GM21367 (cell line): Measurements from ENCODE around the gene ISCU.

Source experiments
- ATAC-seq: cut with Tn5 transposase; IDR thresholded peaks from one replicate; pipeline ENCODE4 v1.9.1; 2021; ENCODE audit not compliant: unreplicated experiment

ISCU gene

DNA sequence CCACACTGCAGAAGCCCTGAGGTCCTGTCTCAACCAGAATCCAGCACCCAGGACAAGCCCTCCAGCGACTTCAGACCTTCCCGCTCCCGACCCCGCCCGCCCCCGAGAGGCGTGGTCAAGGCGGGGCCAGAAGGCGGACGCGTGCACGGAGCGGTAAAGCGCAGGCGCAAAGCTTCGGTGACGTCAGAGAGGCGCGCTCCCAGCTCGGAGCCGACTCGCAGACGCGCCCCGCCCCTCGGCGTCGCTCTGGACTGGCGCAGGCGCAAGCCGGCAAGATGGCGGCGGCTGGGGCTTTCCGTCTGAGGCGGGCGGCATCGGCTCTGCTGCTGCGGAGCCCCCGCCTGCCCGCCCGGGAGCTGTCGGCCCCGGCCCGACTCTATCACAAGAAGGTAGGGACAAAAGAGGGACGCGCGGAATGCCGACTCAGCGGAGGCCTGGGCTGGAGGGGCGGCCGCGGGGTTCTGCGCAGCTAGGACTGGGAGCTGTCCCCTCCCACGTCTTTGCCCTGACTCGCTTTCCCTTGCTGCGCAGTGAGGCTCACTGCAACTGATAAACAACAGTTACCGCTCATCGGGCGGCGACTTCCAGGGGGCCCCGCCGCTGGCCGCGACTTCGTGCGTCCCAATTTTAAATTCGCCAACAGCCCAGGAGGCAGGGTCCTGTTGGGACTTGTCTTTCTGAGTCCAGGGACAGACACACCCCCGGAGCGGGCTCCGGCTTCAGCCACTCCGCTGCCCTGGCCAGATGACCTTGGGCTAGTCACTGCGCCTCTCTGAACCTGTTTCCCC is at the start of gene ISCU:
TSS of gene ISCU (plus strand) at position 249 of the 788 bp plus-strand sequence. CDS start at position 276, 27 bp downstream.
- ATAC-seq = peak; percentile 41

DNA sequence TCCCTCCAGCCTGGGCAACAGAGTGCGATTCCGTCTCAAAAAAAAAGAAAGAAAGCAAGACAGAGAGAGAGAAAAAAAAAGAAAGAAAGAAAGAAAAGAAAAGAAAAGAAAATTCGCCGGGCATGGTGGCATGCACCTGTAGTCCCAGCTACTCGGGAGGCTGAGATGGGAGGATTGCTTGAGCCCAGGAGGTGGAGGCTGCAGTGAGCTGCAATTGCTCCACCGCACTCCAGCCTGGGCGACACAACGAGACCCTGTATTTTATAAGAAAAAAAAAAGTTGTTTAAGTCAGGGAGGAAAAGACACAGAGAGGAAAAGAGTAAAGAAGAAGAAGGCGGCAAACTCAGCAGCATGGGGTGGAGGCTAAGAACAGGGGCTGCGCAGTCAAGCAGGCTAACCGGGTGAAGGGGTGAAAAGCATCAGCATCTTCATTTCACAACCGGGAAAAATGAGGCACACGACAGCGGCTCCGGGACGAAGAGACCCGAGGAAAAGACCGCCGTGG is 47.9 kb upstream of the ISCU start:
- ATAC-seq = no peak

DNA sequence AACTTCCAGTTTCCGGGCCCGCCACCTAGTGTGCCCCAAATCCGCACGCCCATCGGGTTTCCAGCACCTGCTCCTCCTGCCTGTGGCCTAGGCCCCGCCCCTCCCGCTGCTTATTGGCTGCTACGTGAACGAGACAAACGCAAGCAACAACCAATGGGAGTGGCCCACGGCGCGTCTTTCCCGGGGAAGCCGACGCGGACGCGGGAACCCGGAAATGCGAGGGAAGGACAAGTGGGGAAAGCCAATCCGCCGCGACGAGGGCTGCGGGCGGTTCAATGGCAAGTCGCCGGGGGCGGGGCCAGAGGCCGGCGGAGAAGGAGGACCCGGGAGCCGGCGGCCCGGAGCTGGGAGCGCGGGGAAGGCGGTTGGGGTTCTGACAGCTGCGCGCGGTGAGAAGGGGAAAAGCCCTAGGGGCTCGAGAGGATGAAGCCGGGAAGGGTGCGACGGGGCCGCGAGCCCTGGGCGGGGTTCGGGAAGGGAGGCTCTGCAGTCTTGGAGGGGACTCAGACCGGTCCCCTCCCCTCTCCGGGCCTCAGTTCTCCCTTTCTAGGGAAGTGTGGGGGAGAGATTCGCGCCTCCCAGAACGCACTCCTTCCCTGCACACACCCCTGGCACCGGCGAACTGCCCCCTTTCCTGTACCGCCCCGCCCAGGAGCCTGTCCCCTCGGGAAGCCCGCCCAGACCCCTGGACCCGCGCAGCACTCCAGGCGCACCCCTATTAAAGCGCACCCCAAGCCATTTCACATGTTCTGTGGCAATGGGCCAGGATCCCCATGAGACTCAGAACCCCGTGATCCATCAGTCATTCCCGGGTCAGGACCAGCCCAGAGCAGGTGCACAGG is 47.2 kb upstream of the ISCU start, which contains the start of gene FICD:
TSS of gene FICD (plus strand) at position 305 of the 842 bp plus-strand sequence. CDS start 1,696 bp downstream, outside the sequence.
- peak; percentile 73 for ATAC-seq

DNA sequence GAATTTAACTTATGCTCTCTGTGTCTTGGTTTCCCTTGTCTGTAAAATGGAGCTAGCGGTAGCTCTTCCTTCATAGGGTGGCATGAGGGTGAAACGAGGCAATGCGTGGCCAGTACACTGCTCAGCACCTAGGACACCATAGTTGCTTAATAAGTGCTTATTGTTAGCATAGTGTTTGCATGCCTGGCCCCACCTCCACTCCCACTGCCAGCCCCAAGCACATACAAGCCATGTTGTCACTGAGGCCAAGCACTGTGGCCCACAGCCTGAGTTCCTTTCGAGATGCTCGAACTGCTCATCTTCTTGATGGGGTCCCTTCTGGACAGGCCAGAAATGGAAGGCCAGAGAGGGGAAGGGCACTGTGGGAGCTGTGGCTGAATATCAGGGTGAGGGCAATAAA is 46.5 kb upstream of the ISCU start:
- ATAC-seq = no peak

DNA sequence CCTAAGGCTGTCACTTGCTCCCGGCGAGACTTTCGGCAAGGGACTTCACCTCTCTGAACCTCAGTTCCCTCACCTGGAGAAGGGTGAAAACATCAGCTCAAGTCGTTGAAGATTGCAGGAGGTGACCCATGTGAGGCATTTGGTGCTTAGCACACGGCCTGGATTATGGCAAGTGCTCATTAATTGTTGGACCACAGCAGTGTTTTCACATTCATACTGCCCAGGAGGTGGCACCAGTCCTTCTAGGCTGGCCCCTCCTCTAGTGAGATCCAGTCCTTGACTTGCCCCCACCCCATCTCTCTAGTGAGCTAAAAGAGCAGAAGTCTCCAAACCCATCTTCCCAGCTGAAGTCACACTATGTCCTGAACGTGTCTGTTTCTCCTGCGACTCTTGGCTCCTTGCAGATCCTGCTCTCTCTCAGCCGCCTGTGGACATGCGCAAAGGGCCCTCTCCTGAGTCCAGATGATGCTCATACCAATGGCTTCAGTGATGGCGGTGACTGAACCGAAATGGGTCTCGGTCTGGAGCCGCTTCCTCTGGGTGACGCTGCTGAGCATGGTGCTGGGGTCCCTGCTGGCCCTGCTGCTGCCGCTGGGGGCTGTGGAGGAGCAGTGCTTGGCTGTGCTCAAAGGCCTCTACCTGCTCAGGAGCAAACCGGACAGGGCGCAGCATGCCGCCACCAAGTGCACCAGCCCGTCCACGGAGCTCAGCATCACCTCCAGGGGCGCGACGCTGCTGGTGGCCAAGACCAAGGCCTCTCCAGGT is 45.7 kb upstream of the ISCU start:
- no peak for ATAC-seq

DNA sequence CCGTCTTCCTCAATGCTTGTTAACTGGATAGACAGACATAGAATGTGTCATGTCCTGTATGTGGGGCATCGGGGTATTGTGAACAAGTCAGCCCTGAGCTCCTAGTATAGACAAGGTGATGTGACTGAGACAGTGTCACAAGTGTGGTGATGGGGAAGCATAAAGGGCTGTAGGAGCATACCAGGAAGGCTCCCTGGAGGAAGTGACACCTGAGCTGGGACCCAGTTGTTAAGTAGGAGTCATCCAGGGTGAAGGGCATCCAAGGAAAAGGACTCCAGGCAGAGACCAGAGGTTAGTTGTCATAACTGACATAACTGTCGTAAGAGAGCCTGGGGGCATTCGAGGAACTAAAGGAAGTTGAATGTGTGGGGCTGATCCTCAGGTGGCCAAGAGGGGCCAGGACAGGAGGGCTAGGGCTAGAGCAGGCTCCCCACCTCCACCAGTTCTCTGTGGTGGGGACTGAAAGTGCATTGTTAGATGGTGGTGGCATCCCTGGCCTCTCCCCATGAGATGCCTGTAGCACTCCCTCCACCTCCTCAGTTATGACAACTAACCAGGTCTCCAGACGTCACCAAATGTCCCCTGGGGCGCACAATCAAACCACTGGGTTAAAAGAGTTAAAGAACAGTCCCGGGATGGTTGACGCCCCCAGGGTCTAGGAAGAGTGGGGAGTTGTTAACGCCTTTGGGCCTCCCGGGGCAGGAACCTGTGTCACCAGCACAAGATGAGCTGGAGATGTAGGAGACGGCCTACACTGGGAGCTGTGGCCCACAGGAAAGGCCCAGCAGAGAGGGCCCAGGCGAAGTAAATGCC is 44.9 kb upstream of the ISCU start:
- ATAC-seq = no peak

DNA sequence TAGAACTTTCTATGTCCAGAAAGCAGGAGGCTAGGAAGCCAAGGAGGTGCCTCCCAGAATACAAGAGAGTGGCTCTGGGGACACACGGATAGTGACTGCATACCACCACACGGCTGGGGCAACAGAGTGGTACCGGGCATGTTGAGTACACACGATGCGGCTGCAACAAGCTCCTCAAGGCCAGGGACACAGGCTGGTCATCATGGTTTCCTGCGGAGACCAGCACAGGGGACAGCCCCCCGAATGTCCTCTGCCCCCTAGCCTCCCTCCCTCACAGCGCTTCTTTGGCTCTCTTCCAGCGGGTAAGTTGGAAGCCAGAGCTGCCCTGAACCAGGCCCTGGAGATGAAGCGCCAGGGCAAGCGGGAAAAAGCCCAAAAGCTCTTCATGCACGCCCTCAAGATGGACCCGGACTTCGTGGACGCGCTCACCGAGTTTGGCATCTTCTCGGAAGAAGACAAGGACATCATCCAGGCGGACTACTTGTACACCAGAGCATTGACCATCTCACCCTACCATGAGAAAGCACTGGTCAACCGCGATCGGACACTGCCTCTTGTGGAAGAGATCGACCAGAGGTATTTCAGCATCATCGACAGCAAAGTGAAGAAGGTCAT is 44.2 kb upstream of the ISCU start:
- no peak for ATAC-seq

DNA sequence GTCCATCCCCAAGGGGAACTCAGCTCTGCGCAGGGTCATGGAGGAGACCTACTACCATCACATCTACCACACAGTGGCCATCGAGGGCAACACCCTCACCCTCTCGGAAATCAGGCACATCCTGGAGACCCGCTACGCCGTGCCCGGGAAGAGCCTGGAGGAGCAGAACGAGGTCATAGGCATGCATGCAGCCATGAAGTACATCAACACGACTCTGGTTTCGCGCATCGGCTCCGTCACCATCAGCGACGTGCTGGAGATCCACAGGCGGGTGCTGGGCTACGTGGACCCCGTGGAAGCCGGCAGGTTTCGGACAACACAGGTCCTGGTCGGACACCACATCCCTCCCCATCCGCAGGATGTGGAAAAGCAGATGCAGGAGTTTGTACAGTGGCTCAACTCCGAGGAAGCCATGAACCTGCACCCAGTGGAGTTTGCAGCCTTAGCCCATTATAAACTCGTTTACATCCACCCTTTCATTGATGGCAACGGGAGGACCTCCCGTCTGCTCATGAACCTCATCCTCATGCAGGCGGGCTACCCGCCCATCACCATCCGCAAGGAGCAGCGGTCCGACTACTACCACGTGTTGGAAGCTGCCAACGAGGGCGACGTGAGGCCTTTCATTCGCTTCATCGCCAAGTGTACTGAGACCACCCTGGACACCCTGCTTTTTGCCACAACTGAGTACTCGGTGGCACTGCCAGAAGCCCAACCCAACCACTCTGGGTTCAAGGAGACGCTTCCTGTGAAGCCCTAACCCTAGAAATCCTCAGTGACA is 43.5 kb upstream of the ISCU start:
- ATAC-seq = no peak

DNA sequence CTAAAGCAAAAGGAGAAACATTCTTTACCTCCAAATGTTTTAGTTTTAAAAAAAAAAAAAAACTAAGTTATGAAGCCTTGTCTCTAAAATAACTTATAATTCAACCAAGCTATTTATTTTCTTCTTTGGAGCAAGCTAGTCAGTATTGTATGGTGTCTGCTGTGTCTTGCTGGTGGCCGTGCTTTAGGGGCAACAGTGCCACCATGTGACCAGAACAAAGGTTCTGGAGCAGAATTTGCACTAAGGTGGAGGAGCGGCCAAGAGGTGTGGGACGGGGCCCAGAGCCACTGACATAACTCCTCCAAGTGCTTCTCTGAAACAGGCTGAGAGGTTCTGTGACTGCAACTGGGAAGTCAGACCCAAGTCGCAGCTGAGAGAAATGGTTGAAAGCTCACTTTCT is 42.8 kb upstream of the ISCU start:
- ATAC-seq = no peak

DNA sequence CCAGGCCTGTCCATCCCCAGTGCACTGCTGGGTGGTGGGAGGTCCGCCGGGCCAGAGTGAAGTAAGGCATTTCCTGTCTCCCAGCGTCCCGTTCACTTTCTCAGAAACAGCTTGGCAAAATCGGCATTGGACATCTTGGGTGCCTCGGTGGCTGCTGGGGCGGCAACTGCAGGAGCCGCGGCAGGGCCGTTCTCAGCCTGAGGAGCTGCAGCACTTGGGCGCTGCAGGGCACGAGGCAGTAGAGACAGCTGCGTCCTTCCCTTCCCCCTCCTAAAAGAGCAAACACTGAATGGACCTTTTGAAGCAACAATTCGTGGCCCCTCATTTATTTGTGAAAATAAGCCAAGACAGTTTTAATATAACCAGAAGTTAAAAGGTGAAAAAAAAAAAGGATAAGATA is 39.0 kb upstream of the ISCU start:
- ATAC-seq = no peak

DNA sequence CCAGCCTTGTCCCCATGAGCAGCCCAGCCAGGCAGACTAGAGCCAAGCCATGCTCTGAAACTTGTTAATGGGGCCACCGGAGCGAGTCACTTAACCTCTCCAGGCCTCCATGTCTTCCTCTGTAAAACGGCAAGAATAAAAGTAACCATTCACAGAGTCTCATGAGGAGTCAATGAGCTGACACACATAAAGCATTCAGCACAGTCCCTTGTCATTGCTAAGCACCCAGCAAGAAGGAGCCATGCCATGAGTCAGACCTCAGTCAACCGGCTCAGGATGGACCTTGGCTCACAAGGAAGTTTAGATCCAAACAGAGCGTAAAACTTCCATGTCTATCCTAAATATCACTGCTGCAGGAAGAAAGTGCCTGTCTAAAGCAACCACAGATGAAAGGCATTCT is 36.7 kb upstream of the ISCU start:
- no peak for ATAC-seq

DNA sequence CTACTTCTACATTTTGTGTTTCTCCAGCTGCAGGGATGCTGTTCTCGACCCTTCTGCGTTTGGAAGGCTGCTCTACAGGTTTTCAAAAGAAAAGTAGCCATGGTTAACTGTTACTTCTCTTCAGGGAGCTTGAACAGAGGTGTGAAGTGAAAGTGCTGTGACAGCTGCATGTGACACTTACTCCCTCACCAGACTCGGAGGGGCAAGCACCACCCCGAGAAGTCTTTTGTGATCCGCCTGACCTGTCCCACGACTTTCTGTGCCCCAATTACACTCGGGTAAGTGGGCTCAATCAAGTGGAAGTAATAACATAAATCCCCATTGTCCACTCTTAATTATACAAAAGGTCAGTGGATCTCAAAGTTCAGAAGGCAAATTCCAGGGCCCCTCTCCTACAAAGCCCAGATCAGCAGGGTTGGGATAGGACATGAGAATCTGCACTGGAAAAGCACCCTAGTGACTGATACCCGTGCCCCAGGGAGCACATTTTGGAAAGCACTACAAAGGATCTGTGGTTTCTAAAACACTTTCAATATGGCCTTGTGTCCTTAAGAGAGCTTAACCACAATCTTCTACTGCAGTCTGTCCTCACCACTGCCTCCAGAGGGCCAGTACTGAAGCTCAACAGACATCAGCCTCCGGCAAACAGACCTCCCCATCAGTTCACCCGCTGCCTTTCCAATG is 35.8 kb upstream of the ISCU start:
- no peak for ATAC-seq

DNA sequence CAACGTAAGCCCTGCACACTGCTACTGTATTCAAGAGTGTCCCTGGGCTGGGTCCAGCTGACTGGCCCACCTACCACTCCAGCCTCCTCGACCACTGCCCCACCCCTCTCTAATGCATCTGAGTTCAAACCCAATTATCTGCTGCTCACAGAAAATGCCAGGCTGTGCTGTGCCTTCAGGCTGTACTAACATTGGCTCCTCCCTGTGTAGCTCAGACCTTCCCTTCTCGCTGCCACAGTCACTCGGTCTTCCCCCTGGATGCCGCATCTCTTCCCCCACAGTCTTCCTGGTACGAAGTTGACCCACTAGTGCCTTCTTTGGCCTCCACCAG is 35.3 kb upstream of the ISCU start:
- ATAC-seq = no peak

DNA sequence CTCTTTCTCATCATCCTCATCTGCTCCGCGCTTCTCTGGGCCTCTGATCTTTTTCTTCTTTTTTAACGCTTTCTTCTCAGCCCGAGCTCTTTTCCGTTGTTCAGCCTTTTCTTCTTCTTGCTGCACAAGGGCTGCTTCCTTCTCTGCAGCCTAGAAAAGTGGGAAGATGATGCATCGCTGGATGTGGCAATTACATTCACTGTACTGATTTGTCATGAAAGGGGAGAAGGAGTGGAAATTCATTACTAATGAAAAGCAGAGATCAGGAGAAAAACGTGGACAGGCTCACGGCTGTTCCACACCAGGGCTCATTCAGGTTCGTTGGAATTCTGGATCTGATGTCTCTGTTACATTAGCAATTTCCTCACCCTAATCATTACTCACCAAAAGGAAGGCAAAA is 32.2 kb upstream of the ISCU start:
- ATAC-seq = no peak

DNA sequence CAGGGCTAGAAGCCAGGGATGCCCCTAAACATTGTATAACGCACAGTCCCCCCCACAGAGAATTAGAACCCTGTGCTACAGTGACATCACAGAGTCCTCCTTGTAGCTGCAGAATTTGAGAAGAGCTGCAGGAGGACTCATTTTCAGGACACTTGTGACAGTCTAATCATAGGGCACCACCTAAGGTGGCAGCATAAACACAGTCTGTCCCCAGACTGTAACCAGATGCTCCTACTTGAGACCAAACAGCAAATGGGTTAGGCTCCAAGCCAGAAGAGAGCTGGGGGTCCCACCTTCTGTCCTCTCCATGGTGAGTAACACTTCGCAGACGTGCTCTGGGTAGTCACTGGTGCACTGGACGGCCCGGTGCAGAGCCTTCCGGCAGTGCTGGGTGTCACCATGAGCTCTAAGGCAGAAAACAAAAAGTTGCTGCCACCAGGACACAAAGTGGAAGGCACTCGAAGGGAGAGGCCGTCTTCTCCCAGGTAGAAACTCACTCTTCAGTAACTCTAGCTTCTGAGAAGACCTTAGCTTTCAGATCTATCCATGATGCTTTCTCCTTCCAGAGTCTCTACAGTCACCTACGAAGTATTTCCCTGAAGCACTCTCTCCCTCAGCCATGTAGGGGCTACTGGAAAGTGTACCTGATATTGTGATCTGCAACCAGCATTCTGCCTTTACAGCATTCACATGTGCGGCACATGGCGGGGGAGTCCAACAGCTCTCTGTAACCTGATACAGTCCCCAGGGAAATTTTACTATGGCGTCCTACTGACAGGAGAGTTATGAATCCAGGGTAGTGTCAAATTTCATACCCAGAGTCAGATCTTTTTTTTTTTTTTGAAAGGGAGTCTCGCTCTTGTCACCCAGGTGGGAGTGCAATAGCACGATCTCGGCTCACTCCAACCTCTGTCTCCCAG is 30.2 kb upstream of the ISCU start:
- no peak for ATAC-seq

DNA sequence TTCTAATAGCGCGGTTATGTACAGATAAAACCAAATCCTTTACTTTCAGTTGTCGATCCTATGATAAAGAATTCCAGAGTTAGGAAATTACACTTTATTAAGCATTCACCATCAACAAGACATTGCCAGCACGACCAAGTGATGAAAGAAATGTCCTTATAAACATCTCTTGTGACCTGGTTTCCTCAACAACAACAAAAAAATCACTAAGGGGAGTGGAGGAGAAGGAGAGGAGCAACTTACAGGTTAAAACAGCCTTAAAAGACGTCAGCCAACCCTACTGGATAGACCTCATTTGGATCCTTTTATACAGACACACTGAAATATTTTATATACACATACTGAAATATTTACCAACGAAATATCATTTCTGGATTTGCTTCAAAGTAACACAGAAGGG is 24.2 kb upstream of the ISCU start:
- ATAC-seq = no peak

DNA sequence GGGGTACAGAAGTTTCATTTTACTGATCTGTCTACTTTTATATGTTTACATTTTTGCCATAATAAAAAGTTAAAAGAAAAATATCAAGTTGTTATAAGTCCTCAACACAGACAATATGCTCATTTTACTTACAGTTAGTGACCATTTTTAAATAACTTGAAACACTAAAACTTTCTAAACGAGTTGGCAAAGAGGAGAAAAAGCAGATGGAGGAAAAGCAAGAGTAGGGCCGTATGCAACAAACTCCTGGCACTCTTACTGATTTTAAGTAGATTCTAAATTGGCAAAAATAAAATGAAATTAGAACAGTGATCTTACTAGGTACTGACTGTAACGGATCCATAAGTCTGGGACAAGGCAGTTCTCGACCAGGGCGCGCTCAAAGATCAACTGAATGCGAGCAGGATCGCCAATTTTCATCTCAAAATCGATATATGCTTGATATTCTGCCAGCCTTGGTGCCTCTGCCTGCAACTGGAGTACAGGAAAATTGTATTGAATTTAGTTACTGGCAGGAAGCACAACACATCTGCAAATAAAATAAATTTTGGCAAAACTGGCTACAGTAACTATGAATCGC is 23.7 kb upstream of the ISCU start:
- ATAC-seq = no peak
